Measurements from ENCODE around the gene TRIM67.

TRIM67 gene

GRCh38 chr1:231233735-231234417 lies 72.0 kb downstream of the TRIM67 start:
- no peak for DNase-seq (ENCODE audit: low spot score)

DNA sequence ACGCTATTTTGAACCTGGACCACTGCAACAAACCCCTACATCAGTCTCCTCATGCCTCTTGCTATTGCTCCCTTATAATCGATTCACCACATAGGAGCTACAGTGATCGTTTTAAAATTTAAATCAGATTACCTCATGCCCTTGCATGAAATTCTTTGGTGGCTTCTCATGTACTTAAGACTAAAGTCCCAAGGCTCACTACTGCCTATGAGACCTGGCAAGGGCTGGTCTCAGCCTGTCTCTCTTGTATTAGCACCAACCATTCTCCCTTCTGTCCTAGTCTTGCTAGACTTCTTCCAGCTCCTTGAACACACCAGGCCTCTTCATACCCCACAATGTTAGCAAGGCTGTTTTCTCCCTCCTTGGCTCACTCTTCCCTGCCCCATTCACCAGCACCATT lies 72.6 kb downstream of the TRIM67 start:
- no peak for DNase-seq (ENCODE audit: low spot score)

DNA sequence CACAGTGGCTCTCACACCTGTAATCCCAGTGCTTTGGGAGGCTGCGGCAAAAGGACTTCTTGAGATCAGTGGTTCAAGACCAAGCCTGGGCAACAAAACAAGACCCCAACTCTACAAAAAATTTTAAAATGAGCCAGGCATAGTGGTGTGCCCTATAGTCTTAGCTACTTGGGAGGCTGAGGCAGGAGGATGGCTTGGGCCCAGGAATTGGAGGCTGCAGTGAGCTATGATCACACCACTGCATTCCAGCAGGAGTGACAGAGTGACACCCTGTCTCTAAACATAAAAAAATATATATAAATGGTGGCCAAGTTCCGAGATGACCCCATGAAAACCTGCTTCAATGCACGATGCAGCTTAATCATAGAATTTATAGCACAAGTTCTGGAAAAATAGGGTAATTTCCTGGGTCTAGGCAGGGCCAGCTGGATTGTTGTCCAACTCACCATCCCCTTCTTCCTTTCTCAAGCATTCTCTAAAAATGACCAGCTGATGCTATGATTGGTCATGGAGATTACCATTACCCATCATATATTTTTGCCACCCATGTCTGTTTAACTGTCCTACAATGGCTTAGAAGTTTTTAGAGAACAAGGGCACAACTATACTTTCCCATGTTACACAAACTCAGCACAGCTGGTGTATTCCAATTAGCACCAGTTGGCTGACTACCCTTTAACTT lies 73.8 kb downstream of the TRIM67 start:
- no peak for DNase-seq (ENCODE audit: low spot score)

- no peak for DNase-seq (ENCODE audit: low spot score)
Measured at GRCh38 chr1:231236208-231236591, 74.3 kb downstream of the TRIM67 start.

- DNase-seq (ENCODE audit: low spot score): no peak
Measured at GRCh38 chr1:231236938-231237337, 75.1 kb downstream of the TRIM67 start.

- DNase-seq (ENCODE audit: low spot score): no peak
Measured at GRCh38 chr1:231238298-231238697, 76.4 kb downstream of the TRIM67 start.

- no peak for DNase-seq (ENCODE audit: low spot score)
Measured at GRCh38 chr1:231240531-231240882, 78.6 kb downstream of the TRIM67 start.

GRCh38 chr1:231240883-231241735 lies 79.3 kb downstream of the TRIM67 start, which contains the start of gene GNPAT:
Gene GNPAT (plus strand): TSS chr1:231241212. CDS start chr1:231241379, 167 bp downstream.
- peak; percentile 83 for DNase-seq (ENCODE audit: low spot score)

DNA sequence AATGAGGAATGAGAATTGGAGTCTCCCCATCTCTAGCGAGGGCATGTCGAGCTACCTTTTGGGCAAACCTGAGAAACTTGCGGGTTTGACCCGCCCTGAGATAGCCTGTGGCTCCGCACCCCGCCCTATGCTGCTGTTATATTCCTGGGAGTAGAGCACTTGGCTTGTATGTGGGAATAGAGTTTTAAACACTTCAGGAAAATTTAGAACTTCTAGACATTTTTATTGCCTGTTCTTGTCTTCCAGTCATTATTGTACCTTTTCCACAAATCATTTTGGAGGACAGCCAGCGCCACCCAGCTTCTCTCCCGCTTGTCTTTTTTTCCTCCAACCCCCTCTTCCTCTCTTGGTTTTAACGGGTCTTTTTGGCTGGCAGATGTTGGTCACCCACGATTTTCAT lies 79.9 kb downstream of the TRIM67 start:
- peak; percentile 58 for DNase-seq (ENCODE audit: low spot score)

GRCh38 chr1:231242516-231243198 lies 80.8 kb downstream of the TRIM67 start:
- no peak for DNase-seq (ENCODE audit: low spot score)

DNA sequence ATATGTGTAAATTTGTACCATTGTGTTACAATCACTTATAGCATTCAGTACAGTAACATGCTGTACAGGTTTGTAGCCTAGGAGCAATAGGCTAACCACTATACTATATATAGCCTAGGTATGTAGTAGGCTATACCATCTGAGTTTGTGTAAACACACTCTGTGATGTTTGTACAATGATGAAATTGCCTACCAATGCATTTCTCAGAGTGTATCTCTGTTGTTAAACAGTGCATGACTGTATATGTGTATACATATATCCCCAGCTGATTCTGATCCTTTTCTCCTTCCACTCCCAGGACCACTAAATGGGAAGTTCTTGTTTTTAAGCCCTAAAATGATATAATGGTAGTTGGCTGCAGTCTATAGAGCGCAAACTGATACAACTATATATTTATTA lies 86.9 kb downstream of the TRIM67 start:
- no peak for DNase-seq (ENCODE audit: low spot score)

DNA sequence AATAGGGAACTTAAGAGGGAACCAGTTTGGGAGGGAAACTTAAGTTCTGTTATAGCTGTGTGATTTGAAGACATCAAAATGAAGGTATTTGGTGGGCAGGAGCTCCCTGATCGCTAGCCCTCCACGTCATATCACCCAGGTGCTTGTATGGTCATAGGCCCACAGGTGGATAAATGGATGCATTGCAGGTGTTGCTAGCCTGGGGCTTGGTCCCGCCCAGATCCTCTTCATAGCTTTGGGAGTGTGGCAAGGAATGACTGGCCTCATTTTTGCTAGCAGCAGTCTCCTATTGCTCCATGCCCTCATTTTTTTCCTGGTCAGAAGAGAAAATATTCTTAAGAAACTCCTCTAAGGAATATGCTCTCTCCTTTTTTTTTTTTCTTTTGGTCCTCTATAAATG lies 90.5 kb downstream of the TRIM67 start:
- no peak for DNase-seq (ENCODE audit: low spot score)

GRCh38 chr1:231260351-231260750 lies 98.5 kb downstream of the TRIM67 start:
- no peak for DNase-seq (ENCODE audit: low spot score)

- DNase-seq (ENCODE audit: low spot score): no peak
Measured at GRCh38 chr1:231264642-231265041, 102.8 kb downstream of the TRIM67 start.

- DNase-seq (ENCODE audit: low spot score): no peak
Measured at GRCh38 chr1:231265379-231265778, 103.5 kb downstream of the TRIM67 start.

- no peak for DNase-seq (ENCODE audit: low spot score)
Measured at GRCh38 chr1:231266811-231267322, 105.0 kb downstream of the TRIM67 start.
